Activated CD8-positive, alpha-beta memory T cell treated with anti-CD3 and anti-CD28 coated beads, Interleukin-2, amount 50 U/mL, for 4 hours (primary cell): Measurements from ENCODE around the gene LRFN5.
"Not testable (repeated sequence)": the region's sequence is repeated elsewhere in the genome, so short reads cannot be mapped to it uniquely, and the experiment has no call there.

Experiments used
- DNase-seq: peaks from one replicate; pipeline ENCODE4 v3.0.0-alpha.2; 2020

The LRFN5 gene

DNA sequence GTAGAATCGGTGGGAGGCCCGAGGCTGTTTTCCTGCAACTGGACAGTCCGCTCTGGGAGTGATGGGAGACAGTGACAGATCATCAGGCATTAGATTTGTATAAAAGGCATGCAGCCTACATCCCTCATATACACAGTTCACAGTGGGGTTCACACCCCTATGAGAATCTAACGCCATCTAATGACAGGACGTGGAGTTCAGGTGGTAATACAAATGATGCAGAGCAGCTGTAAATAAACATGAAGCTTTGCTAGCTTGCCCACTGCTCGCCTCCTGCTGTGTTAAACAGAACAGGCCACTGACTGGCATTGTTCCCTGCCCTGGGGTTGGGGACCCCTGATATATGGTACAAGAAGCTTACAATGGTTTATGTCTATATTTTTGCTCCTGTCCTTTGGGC, 179.0 kb downstream of the LRFN5 start:
- DNase-seq: no peak

DNA sequence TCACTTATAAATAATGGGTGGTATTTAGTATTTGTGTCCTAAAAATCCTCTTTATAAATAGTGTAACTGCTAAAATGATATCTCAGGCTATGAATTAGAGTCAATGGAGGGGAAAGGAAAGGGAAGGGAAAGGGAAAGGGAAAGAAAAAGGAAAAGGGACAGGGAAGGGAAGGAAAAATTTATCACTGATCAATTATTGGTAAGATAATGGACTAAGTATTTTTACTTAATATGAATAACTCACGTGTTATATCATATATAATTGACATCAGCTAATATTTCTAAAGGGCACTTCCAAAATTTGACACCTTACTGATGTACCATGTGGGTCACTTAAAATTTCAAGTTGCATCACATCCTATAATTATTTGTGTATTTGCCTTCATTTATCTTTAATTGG, 193.1 kb downstream of the LRFN5 start:
- DNase-seq: no peak

DNA sequence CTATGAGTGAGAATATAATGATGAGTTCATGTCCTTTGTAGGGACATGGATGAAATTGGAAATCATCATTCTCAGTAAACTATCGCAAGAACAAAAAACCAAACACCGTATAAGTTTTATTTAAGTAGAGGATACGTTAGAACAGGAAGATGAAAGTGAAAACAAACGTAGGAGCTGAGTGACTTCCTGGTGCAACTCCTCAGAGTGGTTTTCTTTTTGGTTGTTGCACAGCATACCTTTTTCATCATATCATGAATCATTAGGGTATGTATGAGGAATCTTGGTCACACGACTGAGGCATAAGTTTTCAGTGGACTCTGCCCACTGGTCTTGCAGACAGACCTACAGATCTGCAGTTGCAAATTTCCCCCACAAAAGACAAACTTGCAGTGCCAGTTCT, 199.0 kb downstream of the LRFN5 start:
- no peak for DNase-seq

DNA sequence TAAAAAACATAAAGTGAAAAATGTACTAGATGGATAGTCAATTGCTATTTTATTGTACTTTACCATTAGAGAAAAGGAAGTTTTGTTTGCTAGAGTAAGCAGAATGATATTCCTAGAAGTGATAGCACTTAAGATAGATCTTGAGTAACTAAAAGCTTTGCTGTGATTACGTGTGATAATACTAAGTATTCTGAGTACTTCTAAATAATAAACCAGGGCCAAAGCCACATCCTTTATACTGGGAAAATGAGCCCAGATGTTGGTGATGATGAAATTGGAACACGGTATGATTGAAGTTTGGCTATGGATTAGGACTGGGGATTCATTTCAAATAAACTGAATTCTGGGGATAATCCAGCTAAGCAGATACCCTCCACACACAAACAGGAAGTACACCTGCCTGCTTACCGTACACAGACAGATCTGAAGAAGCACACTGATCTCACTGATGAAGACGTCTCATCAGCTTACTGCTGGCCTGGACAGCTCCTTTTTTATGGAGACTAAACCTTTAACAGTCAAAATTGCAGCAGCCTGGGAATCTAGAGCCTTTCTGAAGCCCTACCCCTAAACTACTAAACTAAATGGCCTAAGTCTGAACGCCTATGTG, 199.8 kb downstream of the LRFN5 start:
- DNase-seq: no peak

DNA sequence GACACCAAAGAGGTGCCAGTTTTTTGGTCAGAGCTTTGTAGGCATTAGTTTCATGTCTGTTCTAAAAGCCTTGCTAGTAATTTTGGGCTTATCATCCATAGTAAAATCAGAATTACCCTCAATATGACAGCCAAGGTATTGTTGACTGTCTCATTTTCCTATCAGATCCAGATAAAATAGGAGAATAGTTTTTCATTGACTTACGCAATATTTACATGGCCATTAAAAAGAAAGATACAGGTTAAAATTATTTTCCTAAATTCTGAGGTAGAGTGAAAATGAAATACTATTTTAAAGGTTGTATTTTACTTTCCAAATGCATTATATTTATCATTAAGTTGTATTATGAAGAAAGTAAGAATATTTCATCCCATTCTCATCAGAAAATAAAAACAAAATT, 203.7 kb downstream of the LRFN5 start:
- DNase-seq: no peak

DNA sequence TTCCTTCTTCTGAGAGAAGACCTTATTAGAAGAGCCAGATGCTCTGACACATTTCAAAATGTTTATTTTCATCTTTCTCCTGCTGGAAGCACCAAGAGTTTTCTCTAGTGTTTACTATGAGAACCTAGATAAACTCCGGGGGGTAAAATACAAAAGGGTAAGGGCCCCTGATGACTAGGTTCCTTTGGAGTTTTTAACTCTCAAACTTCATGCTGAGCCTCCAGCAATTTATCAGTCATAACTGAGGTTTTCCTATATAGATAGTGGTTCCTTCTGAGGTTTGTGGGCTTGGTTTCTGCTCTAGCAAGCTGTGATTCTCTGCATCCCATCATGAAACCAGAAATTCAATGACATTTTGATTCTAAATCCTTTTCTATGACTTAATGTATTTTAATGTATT, 210.9 kb downstream of the LRFN5 start:
- DNase-seq: no peak

DNA sequence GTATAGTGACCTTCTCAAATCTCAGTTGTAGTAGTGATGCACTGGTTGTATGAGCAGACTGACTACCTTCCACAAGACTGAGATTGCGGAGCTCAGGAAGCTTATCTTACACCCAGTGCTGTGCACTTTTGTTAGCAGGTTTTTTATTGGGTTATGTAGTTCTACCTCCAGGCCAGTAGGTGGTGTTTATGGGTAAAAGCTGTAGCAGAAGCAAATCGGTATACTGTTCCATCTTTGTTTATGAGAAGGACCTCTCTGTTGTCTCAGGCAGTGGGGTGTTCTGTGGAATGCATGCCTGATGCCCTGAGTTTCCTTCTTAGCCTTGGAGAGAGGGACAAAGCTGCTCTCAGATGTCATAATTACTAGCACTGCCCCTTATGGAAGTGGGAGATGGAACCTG, 217.8 kb downstream of the LRFN5 start:
- no peak for DNase-seq

DNA sequence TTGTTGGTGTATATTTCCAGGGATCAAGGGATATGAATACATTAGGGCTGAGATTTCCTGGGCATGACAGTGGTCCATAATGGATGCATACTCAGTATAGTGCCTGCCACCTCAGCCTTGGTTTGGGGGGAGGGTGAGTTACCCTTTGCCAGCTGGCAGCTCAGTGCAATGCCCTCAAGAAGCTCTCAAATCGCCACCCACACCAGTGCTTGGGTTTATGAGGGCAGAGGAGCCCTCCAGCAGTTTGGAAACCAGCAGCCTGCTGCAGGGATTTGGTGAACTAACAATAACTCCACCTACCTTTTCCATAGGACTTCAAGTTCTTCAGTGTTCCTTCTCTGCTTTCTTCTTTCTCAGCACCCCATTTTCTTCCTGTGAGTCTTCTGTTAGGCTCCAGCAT, 218.9 kb downstream of the LRFN5 start:
- DNase-seq: no peak

DNA sequence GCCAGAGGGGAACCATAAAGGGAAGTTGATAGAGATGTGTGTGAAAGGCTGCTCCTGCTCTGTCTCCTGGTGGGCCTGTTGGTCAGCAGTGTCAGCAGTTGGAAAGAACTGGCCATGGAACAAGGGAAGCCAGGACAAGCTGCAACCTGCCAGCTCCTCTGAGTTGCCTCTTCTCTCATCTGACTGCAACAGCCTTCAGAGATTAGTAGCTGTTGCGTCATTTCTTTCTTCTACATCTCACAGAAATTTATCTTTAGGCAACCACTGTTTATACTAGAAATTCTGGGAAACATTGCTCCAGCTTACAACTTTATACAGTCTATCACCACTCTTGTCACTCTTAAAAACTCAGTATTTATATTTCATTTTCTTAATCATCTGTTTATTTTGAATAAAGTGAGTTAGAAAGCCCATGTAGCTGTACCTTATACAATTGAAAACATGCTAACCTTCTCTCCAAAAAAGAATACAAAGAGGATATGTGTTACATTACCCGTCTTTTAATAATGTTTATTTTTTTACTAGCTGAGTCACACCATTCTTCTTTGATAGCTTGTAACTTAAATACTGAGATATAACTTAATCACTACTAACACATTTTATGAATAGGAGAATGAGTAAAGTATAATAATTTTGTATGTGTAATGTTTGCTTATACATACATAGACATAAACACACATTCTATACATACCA, 224.2 kb downstream of the LRFN5 start:
- no peak for DNase-seq

DNA sequence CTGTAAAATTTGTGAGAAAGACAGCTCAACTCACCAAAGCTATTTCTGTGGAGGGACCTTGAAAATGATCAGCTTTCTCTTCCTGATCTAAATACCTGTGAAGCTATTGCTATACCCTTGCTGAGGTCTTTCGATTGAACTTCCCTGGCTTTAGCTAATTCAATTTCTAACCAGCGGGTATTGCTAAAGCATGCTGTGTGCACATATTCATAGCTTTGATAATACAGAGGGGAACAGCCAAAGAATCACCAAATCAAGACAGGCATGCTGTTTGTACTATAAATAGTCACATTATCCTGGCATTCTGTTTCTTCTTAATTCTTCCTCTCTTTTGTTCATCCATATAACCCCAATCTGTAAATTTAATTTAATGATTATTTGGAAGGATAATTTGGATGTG, 233.0 kb downstream of the LRFN5 start:
- no peak for DNase-seq

DNA sequence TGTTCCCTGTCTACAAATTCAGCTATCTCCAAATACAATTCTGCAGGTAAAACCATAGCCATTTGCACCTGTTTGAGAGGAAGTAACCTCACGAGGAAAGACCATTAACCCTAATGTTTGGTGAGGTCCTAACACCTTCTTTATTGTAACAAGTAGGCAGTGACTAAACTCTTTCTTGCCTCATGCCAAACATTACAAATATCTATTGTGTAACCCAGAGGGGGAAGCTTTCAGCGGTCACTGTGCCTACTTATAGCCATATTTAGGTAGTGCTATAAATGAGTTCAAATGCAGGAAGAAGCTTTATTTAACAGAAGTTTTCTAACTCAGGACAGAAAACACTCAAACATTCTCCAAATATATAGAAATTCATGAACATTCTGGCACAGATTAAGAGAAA, 252.7 kb downstream of the LRFN5 start:
- no peak for DNase-seq

DNA sequence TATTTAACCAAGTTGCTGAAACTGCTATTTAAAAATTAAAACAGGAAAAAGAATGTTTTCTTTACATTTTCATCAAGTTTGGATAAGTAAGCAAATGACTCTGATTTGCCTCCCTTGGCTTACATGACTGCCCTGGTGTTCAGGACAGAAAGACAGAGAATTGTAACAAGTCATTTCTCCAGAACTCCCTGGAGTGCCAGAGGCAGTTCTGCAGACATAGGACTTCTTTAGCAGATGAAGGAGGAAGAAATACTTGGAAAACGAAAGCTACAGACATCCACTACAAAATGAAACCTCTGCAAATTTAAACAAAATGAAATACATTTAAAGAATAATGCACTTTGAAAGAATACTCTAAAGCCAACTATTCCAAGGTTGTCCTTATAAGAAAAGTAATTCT, 253.9 kb downstream of the LRFN5 start:
- no peak for DNase-seq

DNA sequence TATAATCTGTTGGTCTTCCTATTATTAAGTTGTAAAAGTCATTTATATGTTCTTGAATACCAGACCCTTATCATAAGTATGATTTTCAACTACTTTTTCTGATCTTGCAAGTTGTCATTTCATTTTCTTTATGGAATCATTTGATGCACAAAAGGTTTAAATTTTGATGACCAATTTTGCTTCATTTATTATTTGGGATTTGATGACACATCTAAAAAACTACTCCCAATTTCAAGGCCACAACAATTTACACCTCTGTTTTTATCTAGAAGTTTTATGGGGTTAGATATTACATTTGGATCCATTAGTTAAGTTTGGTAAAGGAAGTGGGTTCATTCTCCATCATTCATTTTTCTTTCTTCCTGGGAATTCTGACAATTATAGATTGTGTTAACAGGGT, 259.2 kb downstream of the LRFN5 start:
- DNase-seq: no peak

DNA sequence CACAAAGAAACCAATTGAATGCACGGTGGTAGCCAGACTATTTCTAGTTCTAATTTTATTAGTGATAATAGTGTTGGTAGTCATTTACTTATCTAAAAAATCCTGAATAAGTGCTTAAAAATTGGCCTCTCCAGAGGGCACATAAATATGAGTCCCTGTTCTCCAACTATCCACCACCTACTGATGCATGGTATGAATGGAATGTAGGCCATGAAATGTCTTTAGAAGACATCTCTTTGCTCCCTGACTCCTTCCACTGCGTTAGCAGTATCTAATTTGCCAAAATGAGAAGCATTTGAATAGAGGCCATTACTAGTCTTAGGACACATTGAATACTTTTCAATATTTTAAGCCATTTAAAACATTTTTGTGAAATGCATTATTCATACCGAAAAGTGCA, 261.7 kb downstream of the LRFN5 start:
- no peak for DNase-seq

DNA sequence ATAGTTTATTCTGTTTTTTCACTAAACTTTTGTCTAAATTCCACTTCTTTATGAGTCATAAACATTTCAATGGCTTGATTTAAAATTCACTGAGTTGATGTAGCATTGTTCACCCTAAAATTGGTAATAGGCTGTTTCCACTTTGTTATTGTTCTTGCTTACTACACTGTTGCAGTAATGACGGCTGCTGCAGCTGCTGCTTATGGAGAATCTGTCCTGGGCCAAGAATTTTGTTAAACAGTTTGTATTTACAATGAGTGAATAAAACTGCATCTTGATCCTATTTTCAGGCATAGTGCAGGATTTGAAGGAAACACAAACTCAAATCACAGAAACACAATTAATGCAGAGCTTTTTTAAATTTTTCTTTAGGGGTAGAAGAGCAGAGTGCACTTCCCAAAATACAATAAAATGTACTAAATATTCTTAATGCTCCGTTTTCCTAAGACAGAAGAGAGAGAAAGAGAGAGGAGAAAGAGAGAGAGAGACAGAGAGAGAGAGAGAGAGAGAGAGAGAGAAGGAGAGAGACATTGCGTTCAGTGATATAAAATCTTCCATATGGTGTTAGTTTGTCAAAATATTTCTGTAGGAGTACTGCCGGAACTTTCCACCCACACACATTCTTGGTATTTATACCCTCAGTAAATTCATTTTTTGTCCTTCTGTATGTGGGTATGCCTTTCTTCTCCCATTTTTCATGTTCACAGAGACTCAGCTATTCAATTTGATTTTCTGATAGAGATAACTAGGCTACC, 266.4 kb downstream of the LRFN5 start:
- DNase-seq: no peak

DNA sequence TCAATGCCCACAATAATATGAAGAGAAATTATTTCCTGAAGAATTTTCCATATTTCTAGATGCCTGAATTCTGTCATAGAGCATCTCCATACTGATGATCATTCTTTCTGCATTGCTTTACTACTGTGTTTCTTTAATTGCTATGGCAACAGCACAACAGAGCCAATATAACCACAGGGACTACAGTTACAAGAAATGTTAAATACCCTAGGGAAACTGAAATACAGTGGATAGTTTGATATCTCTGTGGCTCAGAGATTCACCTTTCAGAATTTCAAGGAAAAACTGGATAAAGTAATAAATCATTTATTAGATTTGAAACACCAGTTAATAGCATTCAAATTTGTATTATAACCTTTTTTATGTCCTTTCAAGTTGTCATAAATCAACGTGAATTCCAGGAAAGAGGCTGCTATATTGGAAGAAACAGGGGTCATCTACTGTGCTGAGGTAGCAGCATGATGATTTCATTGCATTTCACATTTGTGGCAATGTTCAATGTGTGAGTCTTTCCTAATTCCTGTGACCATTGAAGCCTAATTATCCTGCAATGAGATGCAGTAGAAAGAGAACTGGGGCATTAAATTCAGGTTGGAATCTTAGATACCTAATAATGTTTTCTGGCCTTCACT, 267.1 kb downstream of the LRFN5 start:
- no peak for DNase-seq

DNA sequence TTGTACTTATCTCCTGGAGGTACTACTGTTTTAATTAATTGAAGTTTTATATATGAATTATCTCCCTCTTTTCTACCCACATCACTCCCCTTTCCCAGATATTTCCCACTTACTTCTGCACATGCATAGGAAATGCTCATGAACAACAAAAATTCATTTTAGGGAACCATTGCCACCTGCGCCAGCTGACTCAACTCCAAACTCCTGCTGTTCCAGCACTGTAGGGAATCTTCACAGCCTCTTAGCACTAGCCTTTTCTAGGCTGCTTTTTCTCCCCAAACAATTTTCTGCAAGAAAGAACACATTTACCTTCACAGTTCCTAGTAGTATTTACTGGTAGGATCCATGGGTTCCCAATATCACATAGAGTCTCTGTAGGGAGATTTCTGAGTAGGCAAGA, 268.4 kb downstream of the LRFN5 start:
- DNase-seq: no peak

DNA sequence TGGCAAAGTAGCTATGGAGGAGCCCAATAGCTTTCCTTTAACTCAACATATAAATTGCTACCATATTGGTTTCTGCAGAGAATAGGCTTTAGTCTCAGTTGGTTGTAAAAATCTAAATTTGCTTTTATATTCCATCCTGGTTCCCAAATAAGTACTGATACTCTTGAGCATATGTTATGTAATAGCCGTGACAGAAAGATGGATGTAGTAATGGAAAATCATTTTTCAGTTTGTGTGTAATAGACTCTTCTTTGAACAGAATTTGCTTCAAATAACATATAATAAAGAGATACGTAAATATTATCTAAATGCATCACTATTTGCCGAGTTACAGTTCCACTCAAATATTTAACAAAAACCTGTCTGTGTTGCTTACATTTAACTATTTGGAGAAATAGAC, 271.6 kb downstream of the LRFN5 start:
- DNase-seq: no peak

DNA sequence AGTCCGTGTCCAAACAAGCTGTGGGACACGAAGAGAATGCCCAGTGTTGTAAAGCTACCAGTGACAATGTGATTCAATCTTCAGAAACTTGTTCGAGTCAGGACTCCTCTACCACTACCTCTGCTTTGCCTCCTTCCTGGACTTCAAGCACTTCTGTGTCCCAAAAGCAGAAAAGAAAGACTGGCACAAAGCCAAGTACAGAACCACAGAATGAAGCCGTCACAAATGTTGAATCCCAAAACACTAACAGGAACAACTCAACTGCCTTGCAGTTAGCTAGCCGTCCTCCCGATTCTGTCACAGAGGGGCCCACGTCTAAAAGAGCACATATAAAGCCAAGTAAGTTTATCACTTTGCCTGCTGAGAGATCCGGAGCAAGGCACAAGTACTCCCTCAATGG, 284.9 kb downstream of the LRFN5 start:
- DNase-seq: no peak

DNA sequence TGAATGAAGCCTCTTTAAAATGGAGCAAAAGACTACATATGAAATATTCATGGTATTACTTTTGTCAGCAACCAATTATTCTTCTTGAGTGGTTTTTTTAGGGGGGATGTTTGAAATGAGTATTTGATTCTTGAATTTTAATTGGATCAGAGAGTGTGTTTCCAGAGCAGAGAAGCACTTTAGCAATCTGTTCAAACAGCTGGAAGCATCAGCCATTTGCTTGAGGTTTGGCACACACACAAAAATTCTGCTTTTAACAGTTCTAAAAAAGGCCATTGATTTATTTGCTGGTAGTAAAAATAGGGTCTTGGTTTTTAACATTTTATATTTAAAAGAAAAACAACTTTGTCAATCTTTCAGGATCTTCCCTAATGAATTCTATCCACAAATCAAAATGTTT, 292.7 kb downstream of the LRFN5 start:
- no peak for DNase-seq

DNA sequence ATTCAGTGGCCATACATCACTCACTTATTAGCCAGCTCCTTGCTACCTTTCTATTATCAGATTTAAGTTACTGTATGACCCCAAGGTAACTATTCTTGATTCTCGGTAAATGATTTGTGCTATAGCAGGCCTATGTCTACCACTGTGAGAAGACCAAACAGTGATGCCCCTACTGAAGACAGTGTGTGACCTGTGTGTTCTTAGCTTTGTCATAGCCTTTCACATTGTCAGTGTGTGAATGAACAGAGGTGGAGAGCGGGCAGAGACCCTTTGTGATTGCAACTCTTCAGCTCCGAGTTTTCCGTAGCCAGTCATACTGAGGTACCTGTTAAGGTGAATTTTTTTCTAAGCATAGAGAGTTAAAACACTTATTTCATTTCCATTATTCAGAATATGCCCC, 294.0 kb downstream of the LRFN5 start:
- DNase-seq: no peak

DNA sequence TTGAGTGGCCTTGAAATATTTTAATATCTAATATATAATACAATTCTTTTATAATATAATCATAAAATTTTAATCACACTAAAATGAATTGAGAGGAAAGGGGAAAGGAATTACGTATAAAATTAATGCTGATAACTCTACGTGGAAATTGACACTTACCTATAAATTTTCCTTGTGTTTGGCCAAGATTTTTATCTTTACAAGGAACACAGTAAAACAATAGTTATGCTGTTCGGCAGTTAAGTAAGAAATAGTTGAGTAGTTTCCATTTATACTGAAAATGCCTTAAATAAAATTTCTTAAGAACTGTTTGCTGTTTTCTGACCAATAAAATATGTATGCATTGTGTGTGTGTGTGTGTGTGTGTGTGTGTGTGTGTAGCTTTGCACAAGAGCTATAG, 294.4 kb downstream of the LRFN5 start:
- no peak for DNase-seq

DNA sequence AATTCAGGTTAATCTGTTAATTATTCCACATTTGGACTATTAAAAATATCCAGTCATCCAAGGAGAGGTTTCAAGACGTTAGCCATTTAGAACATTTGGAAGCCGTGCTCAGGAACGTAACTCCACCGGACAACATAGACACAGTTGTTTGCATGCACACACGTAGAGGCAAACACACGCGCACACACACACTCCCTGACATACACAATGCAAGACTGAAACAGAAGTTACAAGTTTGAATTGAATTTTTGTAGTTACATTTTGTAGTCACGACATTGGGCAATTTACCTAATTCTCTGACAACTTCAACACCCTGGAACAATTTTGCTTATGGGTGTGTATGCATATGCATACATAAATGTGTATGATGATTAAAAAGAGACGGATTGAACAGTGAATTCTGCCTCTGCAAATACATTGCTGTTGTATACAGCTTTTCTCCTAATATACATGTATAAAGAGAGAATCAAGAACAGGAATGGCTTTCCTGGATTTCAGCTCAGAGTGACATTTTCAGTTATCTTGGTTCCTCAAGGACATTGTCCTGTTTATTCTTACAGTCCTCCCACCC, 298.8 kb downstream of the LRFN5 start:
- DNase-seq: no peak

DNA sequence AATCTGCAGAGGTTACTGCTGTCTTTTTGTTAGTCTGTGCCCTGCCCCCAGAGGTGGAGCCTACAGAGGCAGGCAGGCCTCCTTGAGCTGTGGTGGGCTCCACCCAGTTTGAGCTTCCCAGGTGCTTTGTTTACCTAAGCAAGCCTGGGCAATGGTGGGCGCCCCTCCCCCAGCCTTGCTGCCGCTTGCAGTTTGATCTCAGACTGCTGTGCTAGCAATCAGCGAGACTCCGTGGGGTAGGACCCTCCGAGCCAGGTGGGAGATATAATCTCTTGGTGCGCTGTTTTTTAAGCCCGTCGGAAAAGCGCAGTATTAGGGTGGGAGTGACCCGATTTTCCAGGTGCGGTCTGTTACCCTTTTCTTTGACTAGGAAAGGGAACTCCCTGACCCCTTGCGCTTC, 304.5 kb downstream of the LRFN5 start:
- DNase-seq: not testable (repeated sequence)
